Measurements from ENCODE around the gene RIN3. TPM values are rescaled to one million over a fixed set of nuclear protein-coding genes. Genes with fewer than 3 reads are reported as not detected.

The RIN3 gene, protein sequence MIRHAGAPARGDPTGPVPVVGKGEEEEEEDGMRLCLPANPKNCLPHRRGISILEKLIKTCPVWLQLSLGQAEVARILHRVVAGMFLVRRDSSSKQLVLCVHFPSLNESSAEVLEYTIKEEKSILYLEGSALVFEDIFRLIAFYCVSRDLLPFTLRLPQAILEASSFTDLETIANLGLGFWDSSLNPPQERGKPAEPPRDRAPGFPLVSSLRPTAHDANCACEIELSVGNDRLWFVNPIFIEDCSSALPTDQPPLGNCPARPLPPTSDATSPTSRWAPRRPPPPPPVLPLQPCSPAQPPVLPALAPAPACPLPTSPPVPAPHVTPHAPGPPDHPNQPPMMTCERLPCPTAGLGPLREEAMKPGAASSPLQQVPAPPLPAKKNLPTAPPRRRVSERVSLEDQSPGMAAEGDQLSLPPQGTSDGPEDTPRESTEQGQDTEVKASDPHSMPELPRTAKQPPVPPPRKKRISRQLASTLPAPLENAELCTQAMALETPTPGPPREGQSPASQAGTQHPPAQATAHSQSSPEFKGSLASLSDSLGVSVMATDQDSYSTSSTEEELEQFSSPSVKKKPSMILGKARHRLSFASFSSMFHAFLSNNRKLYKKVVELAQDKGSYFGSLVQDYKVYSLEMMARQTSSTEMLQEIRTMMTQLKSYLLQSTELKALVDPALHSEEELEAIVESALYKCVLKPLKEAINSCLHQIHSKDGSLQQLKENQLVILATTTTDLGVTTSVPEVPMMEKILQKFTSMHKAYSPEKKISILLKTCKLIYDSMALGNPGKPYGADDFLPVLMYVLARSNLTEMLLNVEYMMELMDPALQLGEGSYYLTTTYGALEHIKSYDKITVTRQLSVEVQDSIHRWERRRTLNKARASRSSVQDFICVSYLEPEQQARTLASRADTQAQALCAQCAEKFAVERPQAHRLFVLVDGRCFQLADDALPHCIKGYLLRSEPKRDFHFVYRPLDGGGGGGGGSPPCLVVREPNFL
- 22.1 TPM for total RNA-seq

DNA sequence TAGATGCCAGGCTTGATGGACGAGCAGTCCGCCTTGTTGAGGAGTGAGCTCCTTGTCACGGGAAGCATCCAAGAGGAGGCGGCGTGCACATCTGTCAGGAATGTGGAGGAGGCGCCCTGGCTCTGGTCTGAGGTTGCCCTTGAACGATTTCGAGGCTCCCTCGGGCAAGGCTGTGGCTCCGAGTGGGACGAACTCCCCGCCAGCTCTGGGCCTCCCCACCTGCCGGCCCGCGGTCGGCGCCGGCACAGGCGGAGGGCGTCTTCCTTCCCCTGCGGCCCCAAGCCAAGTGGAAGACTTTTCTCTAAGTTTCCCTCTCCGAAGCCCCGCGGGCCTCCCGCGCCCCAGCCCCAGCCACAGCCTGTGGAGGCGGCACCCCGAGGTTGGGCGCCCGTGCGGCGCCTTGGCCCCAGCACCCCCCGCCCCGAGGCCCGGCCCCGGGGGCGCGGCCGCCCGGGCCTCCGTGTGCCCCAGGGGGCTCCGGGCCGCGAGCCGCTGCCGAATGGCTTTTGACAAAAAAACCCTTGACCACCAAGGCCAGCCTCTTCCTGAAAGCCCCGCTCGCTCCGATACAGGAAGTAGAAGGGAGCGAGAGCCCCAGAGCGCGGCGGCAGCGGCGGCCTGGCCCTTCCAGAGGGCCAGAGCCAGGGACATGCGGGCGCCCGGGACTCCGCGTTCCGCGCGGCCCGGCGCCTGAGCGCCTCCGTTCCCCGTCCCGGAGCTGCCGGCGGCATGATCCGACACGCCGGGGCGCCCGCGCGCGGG lies at the start of gene RIN3:
Gene RIN3, plus strand, starts transcription at position 578 of the 762 bp plus-strand sequence. Its CDS starts 152 bp downstream, at position 730.
- DNase-seq (ENCODE audit: low spot score) (peak; percentile 79), ATAC-seq (peak; percentile 16)
- intact Hi-C loops (cut with DNase I) = no loop called here

DNA sequence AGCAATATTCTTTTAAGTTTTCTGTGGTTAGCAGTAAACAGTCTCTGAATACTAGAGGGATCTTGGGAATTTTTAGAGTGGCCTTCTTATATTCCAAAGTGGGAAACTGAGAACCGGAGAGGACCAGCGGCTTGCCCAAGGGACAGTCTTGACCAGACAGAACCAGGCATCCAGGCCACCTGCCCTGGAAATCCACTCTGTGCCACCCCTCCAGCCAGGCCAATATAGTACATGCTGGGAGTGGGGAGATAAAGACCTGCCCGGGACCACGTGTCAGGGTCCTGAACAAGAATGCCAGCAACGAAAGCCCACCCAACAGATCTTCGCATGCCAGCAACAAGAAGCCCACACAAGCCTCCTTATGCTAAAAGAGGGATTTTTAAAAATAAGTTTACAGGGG lies 49.4 kb upstream of the RIN3 start:
- DNase-seq (ENCODE audit: low spot score) = peak; percentile 22
- intact Hi-C loops (cut with DNase I) = no loop called here
- no peak for ATAC-seq

DNA sequence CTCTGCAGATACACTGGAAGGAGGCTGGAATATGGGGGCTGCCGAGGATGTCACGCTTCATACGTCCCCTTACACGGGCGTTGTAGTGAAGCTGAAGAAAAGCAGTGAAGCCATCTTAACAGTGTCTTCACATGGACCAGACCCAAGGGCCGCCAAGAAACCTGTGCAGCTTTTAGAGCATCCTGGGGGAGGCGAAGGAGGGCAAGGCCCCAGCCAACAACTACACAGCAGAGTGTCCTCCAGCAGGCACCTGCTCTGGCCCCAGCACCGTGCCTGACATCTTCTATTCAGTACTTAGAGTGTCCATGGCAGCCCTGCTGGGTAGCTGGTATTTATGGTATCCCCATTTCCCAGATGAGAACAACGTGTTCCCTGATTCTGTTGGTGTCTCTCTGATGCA lies 48.9 kb upstream of the RIN3 start:
- intact Hi-C loops (cut with DNase I) = no loop called here

DNA sequence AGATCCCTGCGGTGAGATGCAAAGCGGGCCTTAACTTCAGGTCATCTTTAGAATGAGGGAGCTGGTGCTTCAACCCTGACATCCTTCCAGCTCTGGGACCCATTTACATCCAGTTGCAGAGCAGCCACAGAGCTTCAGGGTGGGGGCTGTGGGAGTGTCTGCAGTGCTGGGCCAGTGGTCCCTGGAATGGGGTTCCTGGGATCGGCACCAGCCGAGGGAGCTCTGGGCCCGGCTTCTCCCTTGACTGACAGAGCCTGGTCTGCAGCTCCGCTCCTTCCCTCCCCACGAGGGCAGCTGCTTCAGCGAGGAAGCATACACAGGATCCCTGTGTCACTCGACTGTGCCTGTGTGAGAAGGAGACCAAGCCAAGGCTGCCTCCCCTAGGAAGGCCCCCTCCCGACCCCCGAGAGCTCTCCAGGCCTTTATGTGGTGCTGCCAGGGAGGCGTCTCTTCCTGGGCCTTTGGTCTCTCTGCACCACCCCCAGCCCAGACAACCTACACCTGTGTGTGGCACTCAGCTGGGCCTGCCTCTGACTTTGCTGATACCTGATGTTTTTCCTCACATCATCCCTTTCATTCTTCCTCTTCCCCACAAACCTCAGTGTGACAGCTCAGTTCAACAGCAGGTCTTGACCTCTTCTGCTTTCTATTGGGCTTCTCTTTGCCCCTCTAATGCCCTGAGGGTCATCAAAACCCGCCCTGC lies 48.1 kb upstream of the RIN3 start:
- ATAC-seq = no peak
- intact Hi-C loops (cut with DNase I) = no loop called here

More for the DNA sequence above, 48.9 kb upstream of the RIN3 start:
- ATAC-seq (no peak), DNase-seq (ENCODE audit: low spot score) (peak; percentile 50)

DNA sequence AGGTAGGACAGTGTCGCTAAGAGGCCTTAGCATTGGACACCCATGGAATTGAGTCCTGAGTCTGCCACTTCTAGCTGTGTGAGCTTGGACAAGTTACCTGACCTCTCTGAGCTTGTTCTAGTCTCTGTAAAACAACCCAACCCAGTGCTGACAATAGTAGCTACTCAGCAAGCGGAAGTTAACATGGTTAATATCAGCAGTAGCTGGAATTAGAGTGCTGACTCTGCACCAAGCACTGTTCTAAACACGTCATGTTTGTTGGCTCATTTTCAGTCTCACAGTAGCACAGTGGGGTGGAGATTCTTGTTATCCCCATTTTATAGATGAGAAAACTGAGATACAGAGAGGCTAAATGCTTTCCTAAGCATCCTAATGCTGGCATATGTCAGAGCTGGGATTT lies 47.5 kb upstream of the RIN3 start:
- intact Hi-C loops (cut with DNase I) = no loop called here
- ATAC-seq (peak; percentile 62), DNase-seq (ENCODE audit: low spot score) (no peak)

More for the DNA sequence above, 48.1 kb upstream of the RIN3 start:
- peak; percentile 34 for DNase-seq (ENCODE audit: low spot score)

DNA sequence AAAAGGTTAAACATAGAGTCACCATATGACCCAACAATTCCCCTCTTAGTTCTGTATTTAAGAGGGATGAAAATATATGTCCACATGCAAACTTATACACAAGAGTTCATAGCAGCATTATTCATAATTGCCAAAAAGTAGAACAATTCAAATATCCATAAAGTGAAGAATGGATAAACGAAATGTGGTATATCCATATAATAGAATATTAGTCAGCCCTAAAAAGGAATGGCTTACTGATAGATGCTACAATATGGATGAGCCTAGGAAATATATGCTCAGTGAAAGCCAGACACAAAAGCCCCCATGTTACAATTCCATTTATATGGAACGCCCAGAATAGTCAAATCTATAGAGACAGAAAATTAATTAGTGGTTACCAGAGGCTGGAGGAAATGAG lies 44.1 kb upstream of the RIN3 start:
- intact Hi-C loops (cut with DNase I) = no loop called here
- DNase-seq (ENCODE audit: low spot score) = no peak
- no peak for ATAC-seq

DNA sequence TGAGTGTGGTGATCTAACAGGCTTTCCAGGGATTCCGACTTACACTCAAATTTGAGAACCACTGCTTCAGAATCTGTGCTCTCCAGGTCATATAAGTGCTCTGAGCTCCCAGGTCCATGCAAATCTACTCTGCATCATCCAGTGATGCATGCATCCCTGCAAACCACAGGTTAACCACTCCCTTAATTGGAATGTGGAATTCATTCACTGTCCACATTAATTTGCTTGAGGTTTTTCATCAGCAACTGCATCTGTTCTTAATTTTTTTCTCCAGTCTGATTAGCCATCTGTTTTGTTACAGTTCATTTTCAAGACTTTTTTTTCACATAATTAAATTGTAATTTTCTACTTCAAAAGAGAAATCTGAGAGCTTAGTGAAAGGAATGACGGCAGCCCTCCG lies 43.4 kb upstream of the RIN3 start:
- intact Hi-C loops (cut with DNase I) = no loop called here

DNA sequence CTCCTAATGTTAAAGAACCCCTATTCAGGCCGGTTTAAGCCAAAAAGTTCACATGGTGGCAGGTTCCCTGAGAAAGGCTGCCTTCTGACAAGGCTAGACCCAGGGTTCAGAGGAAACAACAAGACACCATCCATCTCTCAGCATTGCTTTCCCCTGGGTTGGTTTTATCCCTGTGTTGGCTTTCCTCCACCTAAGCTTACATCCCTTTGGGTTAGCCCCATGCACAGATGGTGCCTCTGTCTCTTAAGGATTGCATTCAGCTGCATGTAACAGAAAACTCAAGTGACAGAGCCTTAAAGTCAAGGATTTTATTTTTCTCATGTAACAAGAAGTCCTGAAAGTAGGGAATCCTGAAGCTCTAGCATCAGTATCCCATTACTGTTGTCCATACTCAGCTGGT lies 42.8 kb upstream of the RIN3 start:
- intact Hi-C loops (cut with DNase I) = loop anchor here (1.0 kb wide), 1 partner anchor 88 kb away; no protein-coding TSS in a partner anchor
- no peak for ATAC-seq

More for the DNA sequence above, 43.4 kb upstream of the RIN3 start:
- no peak for ATAC-seq
- DNase-seq (ENCODE audit: low spot score) = no peak

DNA sequence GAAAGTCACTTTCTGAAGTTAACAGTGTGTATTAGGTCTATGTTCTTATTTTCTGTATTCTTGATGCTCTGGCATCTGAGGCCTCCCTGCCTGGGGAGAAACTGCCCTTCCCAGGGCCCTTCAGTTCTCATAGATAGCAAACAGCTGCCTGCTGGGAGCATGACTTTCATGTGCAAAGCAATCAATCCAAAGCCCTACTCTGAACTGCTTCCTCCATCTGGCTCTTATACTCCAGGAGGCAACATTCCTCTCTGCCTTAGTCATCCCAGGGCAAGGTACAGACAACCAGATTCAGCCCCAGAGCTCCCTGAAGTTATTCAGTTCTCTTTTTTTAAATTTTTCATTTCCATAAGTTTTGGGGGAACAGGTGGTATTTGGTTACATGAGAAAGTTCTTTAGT lies 41.7 kb upstream of the RIN3 start:
- ATAC-seq (no peak), DNase-seq (ENCODE audit: low spot score) (no peak)
- intact Hi-C loops (cut with DNase I) = loop anchor here (1.0 kb wide), 1 partner anchor 87 kb away; no protein-coding TSS in a partner anchor

More for the DNA sequence above, 42.8 kb upstream of the RIN3 start:
- DNase-seq (ENCODE audit: low spot score) = no peak

DNA sequence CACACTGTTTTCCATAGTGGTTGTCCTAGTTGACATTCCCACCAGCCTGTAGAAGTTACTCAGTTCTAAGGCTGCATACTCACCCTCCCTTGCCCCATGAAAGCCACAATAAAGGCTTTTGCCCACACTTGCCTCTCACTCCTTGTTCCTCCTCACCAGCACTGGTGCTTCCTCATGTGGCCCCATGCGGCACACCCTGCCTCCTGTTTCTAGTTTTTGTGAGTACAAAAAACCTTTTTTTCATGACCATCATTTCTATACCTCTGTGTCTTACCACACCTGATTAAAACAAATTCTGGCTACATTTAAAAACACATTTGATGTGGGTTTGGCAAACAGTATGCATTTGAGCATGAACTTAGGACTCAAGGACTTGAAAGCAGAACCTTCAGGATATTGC lies 40.7 kb upstream of the RIN3 start:
- ATAC-seq (no peak), DNase-seq (ENCODE audit: low spot score) (no peak)
- intact Hi-C loops (cut with DNase I) = no loop called here

DNA sequence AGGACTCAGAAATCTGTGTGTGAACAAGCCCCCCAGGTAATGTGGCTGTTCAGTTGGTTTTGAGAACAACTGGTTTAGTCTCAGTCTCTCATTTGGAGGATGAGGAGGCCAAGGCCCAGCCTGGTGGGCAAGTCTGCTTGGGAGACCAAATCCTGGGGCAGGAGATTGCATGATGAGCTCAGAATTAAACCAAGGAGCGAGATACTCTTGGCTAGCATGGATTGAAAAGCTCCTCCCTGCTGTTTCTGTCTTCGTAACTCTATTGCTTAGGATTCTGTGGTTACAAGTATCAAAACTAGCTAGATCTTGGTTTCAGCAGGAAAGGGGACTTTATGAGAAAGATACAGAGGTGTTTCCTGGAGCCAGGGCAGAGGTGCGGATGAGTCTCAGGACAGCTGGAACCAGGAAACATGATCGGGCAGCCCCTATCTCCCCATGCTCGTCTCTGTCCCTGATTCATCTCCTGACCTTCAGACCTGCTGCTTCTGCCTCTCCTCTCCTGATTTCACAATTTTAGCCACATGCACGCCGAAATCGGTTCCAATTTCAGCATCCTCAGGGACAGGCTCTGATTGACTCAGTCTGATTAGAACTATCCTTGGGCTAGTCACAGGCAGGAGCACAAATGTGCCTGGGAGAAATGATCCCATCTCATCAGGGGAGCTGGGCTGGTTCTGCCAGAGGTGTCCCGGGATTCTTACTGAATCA lies 40.2 kb upstream of the RIN3 start:
- ATAC-seq (peak; percentile 95), DNase-seq (ENCODE audit: low spot score) (peak; percentile 77)

DNA sequence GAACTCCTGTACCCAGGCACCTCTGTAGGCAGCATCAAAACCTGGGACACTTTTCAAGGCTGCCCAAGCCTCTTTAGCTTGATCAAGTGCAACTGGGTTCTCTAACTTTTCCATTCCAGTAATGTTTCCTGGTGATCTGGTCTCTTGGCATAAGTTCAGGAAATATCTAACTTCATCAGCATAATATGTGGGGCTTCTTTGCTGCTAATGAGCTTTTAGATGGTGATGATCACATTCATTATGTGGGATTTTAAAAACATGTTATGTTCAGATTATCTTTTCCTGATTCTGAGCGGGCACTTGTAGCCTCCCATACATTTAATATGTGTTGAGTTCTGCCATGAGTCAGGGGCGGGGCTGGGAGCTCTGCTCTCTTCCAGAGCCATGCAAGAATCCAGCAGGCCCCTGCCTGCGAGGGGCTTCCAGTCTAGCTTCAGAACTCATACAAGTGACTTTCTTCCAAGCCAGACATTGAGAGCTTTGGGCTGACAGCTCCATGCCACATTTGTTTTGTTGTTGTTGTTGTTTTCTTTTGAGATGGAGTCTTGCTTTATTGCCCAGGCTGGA lies 39.5 kb upstream of the RIN3 start:
- DNase-seq (ENCODE audit: low spot score) = peak; percentile 46
- intact Hi-C loops (cut with DNase I) = no loop called here

More for the DNA sequence above, 40.2 kb upstream of the RIN3 start:
- intact Hi-C loops (cut with DNase I) = no loop called here

DNA sequence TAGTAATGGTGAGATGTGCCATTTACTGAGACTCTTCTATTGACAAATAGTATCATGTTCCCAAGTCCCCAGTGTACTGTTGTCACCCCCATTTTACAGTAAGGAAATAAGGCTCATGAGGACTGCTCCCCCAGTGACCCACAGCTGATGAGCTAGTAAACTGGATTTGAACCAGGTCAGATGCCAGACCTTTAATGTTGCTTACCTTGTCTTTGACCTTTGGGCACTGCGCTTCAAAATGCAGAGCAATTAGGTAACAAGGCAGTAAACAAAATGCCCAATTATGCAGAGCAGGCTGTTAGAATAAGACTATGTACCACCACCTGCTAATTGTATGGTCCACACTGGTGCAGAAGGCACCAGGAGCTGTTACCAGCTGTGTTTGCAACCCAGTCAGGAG lies 38.5 kb upstream of the RIN3 start:
- ATAC-seq (no peak), DNase-seq (ENCODE audit: low spot score) (no peak)
- intact Hi-C loops (cut with DNase I) = no loop called here

More for the DNA sequence above, 39.5 kb upstream of the RIN3 start:
- no peak for ATAC-seq

DNA sequence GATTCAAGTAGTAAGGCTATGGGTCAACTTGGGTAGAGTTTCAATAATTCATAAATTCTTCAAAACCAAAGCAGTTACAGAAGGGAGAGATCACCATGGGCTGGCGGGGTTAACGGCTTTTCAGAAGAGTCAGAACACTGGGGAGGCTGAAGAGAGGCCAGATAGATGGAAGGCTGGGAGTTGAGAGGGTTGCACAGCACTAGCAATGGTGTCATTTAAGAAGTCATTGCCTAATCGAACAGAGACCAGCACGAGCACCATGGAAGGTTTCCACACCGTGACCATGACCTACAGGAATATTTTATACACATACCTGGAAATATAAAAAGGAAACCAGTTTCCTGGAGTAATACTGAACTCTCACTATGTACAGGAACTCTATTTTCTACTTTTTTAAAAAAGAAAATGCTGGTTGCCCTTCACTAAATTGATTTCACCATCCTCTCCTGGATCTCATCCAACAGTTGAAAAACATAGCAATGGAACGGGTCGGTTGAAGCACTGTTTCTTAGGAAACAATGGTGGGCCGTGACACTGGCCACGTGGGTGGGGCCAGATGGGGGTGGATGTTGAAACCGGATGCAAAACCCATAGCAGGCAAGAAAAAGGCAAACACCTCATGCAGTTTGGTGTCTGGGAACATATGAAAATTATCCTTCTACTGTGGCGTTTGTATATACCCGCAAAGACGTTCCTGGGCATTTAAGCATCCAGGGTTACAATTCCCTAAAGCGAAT lies 38.0 kb upstream of the RIN3 start:
- DNase-seq (ENCODE audit: low spot score) = no peak
- intact Hi-C loops (cut with DNase I) = no loop called here
- ATAC-seq = peak; percentile 81

DNA sequence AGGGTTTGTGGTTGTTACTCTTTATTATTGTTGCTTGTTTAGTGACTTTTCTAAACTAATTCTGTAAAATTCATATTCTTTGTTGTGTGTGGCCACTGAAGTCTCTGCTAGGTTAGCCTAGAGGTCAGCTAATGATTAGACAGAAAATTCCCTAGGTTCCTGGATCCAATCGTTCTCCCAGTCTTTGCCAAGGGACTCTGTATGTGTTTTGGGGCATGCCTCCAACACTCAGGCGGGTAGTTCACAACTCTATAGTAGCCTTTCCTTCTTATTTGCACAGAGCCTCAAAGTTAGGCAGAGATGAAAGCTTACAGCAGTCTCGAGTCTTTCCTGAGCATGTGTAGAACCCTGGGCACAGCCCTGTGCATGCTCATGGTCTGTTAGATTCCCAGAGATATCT lies 32.7 kb upstream of the RIN3 start:
- DNase-seq (ENCODE audit: low spot score) = peak; percentile 6
- ATAC-seq = no peak
- intact Hi-C loops (cut with DNase I) = no loop called here

DNA sequence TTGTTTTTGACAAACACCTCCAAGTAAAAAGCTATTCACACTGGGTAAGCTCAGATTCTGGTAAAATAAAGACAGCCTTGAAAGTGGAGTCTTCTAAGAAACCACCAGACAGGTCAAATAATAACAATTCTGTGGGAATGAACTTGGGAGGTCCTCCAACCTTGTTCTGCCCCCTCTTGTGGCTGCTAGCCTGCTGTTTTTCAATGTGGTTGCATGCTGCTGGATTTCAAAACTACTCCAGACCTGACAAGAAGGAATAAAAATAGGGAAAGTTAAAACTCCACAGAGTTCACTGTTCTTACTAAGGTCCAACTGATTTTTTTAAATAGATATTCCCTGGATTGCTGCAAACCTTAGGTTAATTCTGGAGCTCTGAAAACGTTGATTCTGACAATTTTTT lies 32.2 kb upstream of the RIN3 start:
- DNase-seq (ENCODE audit: low spot score) (peak; percentile 45), ATAC-seq (peak; percentile 79)
- intact Hi-C loops (cut with DNase I) = no loop called here
